Testis (tissue), 3 donors: ENCODE results near the gene RPA3. TPM values are rescaled to one million over a fixed set of nuclear protein-coding genes. Genes with fewer than 3 reads are reported as not detected.

Experiments
- DNase-seq: peaks from one replicate; pipeline ENCODE4 v3.0.0-alpha.2; 2019
- H3K27ac ChIP-seq, 2 donors: fragments of 200-600 bp; sonication (generic); one replicate each; pipeline ENCODE4 v1.5.1; 2019
- H3K27me3 ChIP-seq: fragments of 200-600 bp; sonication (generic); one replicate; pipeline ENCODE4 v1.5.1; 2019
- H3K36me3 ChIP-seq: fragments of 200-600 bp; sonication (generic); one replicate; pipeline ENCODE4 v1.5.1; 2017; ENCODE audit warnings: low read depth; ENCODE audit errors: missing control alignments
- H3K4me1 ChIP-seq: fragments of 200-600 bp; sonication (generic); one replicate; pipeline ENCODE4 v1.5.1; 2019
- H3K4me3 ChIP-seq, 2 donors: fragments of 200-600 bp; sonication (generic); one replicate each; pipeline ENCODE4 v1.5.1; 2017 to 2019
- H3K9me3 ChIP-seq: fragments of 200-600 bp; sonication (generic); one replicate; pipeline ENCODE4 v1.5.1; 2017
- POLR2A ChIP-seq: fragments of 450-650 bp; IDR thresholded peaks from one replicate; pipeline ENCODE4 v1.6.1; 2017; ENCODE audit warnings: antibody characterized with exemption, mild to moderate bottlenecking, moderate library complexity
- WGBS, 2 donors: methylation state at CpG; one replicate each; pipeline ENCODE4 v1.1.5; 2018; 5-methylcytosine and 5-hydroxymethylcytosine counted together
- intact Hi-C: fragments of 100-400 bp; cut with DNase I; formaldehyde crosslinking; loops from one replicate; pipeline ENCODE4 v1.15.1; 2023; ENCODE audit warnings: low total_unique reads
- polyA plus RNA-seq: library from polyadenylated mRNA; stranded (reverse); fragments of 350-450 nt; fragmentation: Illumina TruSeq; extraction: RNeasy Lipid Tissue Mini Kit (QIAGEN cat#74804); gene quantifications from one replicate; pipeline ENCODE4 v1.2.3, GENCODE V29; 2014; ENCODE audit warnings: low read depth, low replicate concordance; ENCODE audit not compliant: insufficient read depth
- total RNA-seq, 2 donors: library from RNA; depleted of rRNA; stranded (reverse); fragments of >200 nt; gene quantifications; one replicate each; pipeline ENCODE4 v1.2.3, GENCODE V29; 2016
- TF ChIP-seq, protein P1 (sequence below), 3 experiments: fragments of 450-650 bp in 2 of 3; fragments of 200-600 bp in 1 of 3; sonication (generic) in 1 of 3; IDR thresholded peaks; one replicate each; pipeline ENCODE4 v1.5.1; 2016 to 2019; ENCODE audit warnings: antibody characterized with exemption in 3 of 3, mild to moderate bottlenecking in 2 of 3, moderate library complexity in 1 of 3

Gene RPA3
- total and polyA plus RNA-seq, 3 donors from 2014 or later, result 25.8 to 48.7 (median 40.6) TPM

DNA sequence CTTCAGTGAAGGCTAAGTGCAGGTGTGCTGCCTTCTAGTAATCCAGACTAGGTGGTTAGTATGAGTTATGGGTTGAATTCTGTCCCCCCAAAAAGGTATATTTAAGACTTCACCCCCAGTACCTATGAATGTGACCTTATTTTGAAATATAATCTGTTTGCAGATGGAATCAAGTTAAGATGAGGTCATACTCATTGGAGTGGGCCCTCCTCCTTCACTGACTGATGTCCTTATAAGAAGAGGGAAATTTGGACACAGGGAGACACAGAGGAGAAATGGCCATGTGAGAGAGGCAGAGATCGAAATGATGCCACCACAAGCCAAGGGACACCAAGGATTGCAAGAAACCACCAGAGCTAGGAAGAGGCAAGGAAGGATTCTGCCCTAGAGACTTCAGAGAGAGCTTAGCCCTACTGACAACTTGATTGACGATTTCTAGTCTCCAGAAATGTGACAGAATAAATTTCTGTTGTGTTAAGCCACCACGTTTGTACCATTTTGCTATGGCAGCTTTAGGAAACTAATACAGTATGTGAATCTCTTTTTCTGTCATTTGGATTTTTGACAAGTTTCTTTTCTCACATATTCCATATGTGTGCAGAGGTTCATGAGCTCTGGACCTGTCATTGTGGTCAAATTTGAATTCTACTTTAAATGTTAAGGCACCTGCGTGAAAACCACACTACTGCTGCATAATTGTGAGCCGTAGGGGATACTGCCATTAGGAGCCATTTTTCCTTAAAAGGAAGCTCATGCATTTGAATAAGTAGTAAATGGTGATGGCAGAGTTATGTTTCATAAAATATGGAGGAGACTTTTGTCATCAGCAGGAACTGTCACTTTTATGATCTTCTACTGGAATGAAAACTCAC is 2.6 kb upstream of the RPA3 start:
- Histone ChIP-seq H3K9me3 (no peaks in the 10 kb centered on the region), H3K4me3 (no peak overlapping the region), H3K27me3 (no peaks in the 10 kb centered on the region), H3K4me1 (no peaks in the 10 kb centered on the region), H3K27ac (no peak overlapping the region), H3K36me3 (no peaks in the 10 kb centered on the region)
- intact Hi-C loops, result no loop called here
- no peak for TF ChIP-seq POLR2A
- TF ChIP-seq, protein P1, sequence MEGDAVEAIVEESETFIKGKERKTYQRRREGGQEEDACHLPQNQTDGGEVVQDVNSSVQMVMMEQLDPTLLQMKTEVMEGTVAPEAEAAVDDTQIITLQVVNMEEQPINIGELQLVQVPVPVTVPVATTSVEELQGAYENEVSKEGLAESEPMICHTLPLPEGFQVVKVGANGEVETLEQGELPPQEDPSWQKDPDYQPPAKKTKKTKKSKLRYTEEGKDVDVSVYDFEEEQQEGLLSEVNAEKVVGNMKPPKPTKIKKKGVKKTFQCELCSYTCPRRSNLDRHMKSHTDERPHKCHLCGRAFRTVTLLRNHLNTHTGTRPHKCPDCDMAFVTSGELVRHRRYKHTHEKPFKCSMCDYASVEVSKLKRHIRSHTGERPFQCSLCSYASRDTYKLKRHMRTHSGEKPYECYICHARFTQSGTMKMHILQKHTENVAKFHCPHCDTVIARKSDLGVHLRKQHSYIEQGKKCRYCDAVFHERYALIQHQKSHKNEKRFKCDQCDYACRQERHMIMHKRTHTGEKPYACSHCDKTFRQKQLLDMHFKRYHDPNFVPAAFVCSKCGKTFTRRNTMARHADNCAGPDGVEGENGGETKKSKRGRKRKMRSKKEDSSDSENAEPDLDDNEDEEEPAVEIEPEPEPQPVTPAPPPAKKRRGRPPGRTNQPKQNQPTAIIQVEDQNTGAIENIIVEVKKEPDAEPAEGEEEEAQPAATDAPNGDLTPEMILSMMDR (IDR thresholded peaks at IDR 0.05), result no peak
- no peak for DNase-seq
- WGBS, 2 donors, result 95 to 96% methylated on average over 5 of the region's 5 CpGs

DNA sequence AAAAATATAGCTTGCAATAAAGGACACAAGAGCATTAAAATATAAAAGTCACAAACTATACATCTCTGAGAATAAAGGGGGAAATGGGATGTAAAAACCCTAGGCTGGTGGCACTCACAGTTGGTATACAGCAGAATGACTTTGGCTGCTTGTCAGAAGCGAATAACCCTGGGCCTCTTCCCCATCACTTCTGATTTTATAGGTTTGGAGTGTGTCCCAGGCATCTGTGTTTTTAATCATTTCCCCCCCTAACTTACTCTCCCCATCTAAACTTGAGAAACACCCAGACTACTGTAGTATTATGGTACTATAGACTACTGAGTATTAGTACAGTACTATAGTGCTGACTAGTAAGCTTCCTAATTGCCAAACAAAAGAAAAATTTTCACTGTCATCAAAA is 1.8 kb upstream of the RPA3 start:
- TF ChIP-seq, protein P1 (IDR thresholded peaks at IDR 0.05), result no peak
- no peak for TF ChIP-seq POLR2A
- Histone ChIP-seq H3K27ac (no peak overlapping the region), H3K4me3 (no peak overlapping the region), H3K4me1 (no peaks in the 10 kb centered on the region), H3K9me3 (no peaks in the 10 kb centered on the region), H3K36me3 (no peaks in the 10 kb centered on the region), H3K27me3 (no peaks in the 10 kb centered on the region)
- intact Hi-C loops, result no loop called here
- 97 to 100% methylated on average over 1 of the region's 1 CpG for WGBS, 2 donors
- DNase-seq, result no peak

DNA sequence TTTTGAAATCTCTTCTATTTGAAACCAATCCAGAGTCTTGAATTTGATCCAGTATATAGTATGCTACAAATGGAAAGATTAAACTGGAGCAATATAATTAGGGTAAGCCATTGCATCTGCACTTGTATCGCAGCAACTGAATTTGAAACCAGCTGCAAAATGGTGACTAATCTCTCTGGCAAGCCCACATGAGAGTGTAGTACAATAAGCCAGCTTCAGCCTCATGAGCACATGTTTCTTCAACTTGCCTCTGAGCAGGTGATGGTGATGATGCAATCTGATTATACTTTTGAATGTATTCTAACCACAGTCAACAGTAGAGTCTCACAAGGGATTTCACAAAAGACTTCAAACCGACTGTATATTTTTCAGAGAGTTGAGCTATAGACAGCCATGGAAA is 829 bp upstream of the RPA3 start:
- H3K27me3 ChIP-seq, result no peaks in the 10 kb centered on the region
- no peaks in the 10 kb centered on the region for H3K36me3 ChIP-seq
- intact Hi-C loops, result no loop called here
- WGBS, 2 donors, result 87 to 93% methylated on average over 2 of the region's 2 CpGs
- H3K27ac ChIP-seq, result no peak overlapping the region
- no peak overlapping the region for H3K4me3 ChIP-seq
- TF ChIP-seq POLR2A, result no peak
- TF ChIP-seq, protein P1 (IDR thresholded peaks at IDR 0.05), result no peak
- H3K4me1 ChIP-seq, result no peaks in the 10 kb centered on the region
- no peak for DNase-seq
- H3K9me3 ChIP-seq, result no peaks in the 10 kb centered on the region

DNA sequence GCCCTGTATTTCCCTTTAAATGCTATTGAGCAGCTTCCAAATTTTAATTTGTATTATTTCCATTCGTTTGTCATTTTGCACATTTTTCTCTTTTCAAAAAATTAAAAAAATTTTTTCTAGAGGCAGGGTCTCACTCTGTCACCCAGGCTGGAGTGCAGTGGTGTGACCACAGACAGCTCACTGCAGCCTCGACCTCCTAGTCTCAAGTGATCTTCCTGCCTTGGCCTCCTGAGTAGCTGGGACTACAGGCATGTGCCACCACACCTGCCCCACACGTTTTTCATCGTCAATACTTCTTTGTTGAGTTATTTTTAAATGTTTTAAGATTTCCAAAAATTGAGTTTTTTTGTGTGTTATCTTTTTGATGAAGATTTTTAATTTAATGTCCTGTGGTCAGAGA is 4.7 kb downstream of the RPA3 start:
- intact Hi-C loops, result no loop called here
- no peak overlapping the region for H3K4me3 ChIP-seq
- no peak overlapping the region for H3K27ac ChIP-seq
- H3K4me1 ChIP-seq, result no peaks in the 10 kb centered on the region
- no peak for DNase-seq
- no peaks in the 10 kb centered on the region for H3K9me3 ChIP-seq
- H3K27me3 ChIP-seq, result no peaks in the 10 kb centered on the region
- TF ChIP-seq, protein P1 (IDR thresholded peaks at IDR 0.05), result no peak
- TF ChIP-seq POLR2A, result no peak
- H3K36me3 ChIP-seq, result no peaks in the 10 kb centered on the region
- 78 to 83% methylated on average over 4 of the region's 4 CpGs for WGBS, 2 donors

DNA sequence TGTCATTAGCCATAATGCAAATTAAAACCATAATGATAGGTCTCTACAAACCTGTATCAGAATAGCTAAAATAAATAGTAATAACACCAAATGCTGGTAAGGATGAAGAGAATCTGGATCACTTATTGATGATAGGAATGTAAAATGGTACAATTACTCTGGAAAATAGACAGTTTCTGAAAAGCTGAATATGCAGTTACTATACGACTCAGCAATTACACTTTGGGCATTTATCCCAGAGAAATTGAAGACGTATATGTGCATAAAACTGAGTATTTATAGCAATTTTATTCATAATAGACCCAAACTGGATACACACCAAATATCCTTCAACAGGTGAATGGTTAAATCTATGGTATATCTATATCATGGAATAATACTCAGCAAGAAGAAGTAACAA is 7.9 kb downstream of the RPA3 start:
- H3K27me3 ChIP-seq, result no peaks in the 10 kb centered on the region
- intact Hi-C loops, result no loop called here
- no peaks in the 10 kb centered on the region for H3K36me3 ChIP-seq
- DNase-seq, result no peak
- no peaks in the 10 kb centered on the region for H3K9me3 ChIP-seq
- TF ChIP-seq, protein P1 (IDR thresholded peaks at IDR 0.05), result no peak
- TF ChIP-seq POLR2A, result no peak
- H3K4me1 ChIP-seq, result no peaks in the 10 kb centered on the region
- H3K4me3 ChIP-seq, result no peak overlapping the region
- WGBS, 2 donors, result 91% methylated on average over 2 of the region's 2 CpGs
- H3K27ac ChIP-seq, result no peak overlapping the region
